OCI-LY1 (cell line): Measurements from ENCODE around the gene PIAS1.

Source experiments
- H2AFZ ChIP-seq: fragments of 200-600 bp; sonication (generic), shearing (Covaris generic); 2 replicates; pipeline ENCODE4 v1.6.0; 2014; ENCODE audit warnings: antibody characterized with exemption, mild to moderate bottlenecking, low read length
- H3F3A ChIP-seq: fragments of 200-600 bp; sonication (generic), shearing (Covaris generic); 2 replicates; pipeline ENCODE4 v1.6.0; 2014; ENCODE audit warnings: mild to moderate bottlenecking, antibody characterized with exemption, low read length, moderate library complexity; ENCODE audit not compliant: insufficient read depth
- H3K27ac ChIP-seq: fragments of 200-600 bp; sonication (generic); 2 replicates; pipeline ENCODE4 v1.5.1; 2014; ENCODE audit warnings: low read length, mixed run types, mild to moderate bottlenecking, low read depth; ENCODE audit not compliant: poor library complexity, severe bottlenecking
- H3K27me3 ChIP-seq: fragments of 200-600 bp; sonication (generic); 2 replicates; pipeline ENCODE4 v1.6.0; 2014; ENCODE audit warnings: antibody characterized with exemption, mild to moderate bottlenecking, low read length, moderate library complexity; ENCODE audit not compliant: insufficient read depth
- H3K36me3 ChIP-seq: fragments of 200-600 bp; sonication (generic); 2 replicates; pipeline ENCODE4 v1.6.1; 2014; ENCODE audit warnings: mild to moderate bottlenecking, antibody characterized with exemption, low read length, moderate library complexity, mixed read lengths; ENCODE audit not compliant: insufficient read depth
- H3K4me1 ChIP-seq: fragments of 200-600 bp; sonication (generic); 2 replicates; pipeline ENCODE4 v1.5.1; 2014; ENCODE audit warnings: mild to moderate bottlenecking, low read length, moderate library complexity; ENCODE audit not compliant: insufficient read depth, severe bottlenecking
- H3K4me2 ChIP-seq: fragments of 200-600 bp; sonication (generic), shearing (Covaris generic); 2 replicates; pipeline ENCODE4 v1.6.1; 2014; ENCODE audit warnings: low read length
- H3K4me3 ChIP-seq: fragments of 200-600 bp; sonication (generic); 2 replicates; pipeline ENCODE4 v1.5.1; 2014; ENCODE audit warnings: low read length, low read depth, mild to moderate bottlenecking, mixed read lengths; ENCODE audit not compliant: poor library complexity, severe bottlenecking
- H3K79me2 ChIP-seq: fragments of 200-600 bp; shearing (Covaris generic); 2 replicates; pipeline ENCODE4 v1.6.1; 2016; ENCODE audit warnings: mixed run types, low read length, mixed read lengths; ENCODE audit not compliant: insufficient read depth
- H3K9ac ChIP-seq: fragments of 200-600 bp; sonication (generic), shearing (Covaris generic); 2 replicates; pipeline ENCODE4 v1.6.1; 2014; ENCODE audit warnings: mild to moderate bottlenecking, low read length, mixed read lengths
- H3K9me2 ChIP-seq: fragments of 200-600 bp; sonication (generic), shearing (Covaris generic); 2 replicates; pipeline ENCODE4 v1.6.1; 2014; ENCODE audit warnings: low read depth, mild to moderate bottlenecking, low read length, mixed read lengths
- H3K9me3 ChIP-seq: fragments of 200-600 bp; shearing (Covaris generic); 2 replicates; pipeline ENCODE4 v1.6.1; 2014; ENCODE audit warnings: low read length, mixed read lengths
- H4K20me1 ChIP-seq: fragments of 200-600 bp; sonication (generic), shearing (Covaris generic); 2 replicates; pipeline ENCODE4 v1.6.0; 2016; ENCODE audit warnings: mild to moderate bottlenecking, low read length; ENCODE audit not compliant: insufficient read depth
- EZH2 ChIP-seq: fragments of 200-600 bp; sonication (generic), shearing (Covaris generic); IDR thresholded peaks from 2 replicates; pipeline ENCODE4 v1.8.0; 2017; ENCODE audit warnings: borderline replicate concordance, mixed run types, mild to moderate bottlenecking, antibody characterized with exemption, low read length, moderate library complexity, mixed read lengths
- TF ChIP-seq, protein P1 (sequence below): fragments of 200-600 bp; sonication (generic), shearing (Covaris generic); IDR thresholded peaks from 2 replicates; pipeline ENCODE4 v1.5.1; 2017; ENCODE audit warnings: mild to moderate bottlenecking, antibody characterized with exemption, low read length, moderate library complexity, mixed read lengths

The PIAS1 gene

DNA sequence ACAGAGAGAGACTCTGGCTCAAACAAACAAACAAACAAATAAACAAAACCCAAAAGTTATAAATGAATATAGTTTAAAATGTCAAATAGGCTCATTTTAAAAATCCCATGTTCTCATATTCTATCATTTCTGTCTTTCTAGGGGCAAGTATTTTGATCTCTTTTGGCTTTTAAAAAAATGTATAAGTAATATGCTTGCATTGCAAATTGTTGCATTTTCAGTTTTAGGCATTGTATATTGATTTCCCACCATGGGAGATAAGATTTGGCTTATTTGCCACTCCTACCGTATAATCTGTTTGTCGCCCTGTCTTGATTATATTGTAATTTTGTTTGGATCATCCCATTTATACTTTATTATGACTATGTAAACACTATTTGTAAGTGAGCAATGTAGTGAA is 70.6 kb downstream of the PIAS1 start:
- no peaks in the 10 kb centered on the region for H3K4me1 ChIP-seq
- H3K4me2 ChIP-seq, result no peak overlapping the region
- H2AFZ ChIP-seq, result no peak overlapping the region
- H3K27me3 ChIP-seq, result no peaks in the 10 kb centered on the region
- H3F3A ChIP-seq, result no peaks in the 10 kb centered on the region
- no peaks in the 10 kb centered on the region for H3K9me3 ChIP-seq
- no peaks in the 10 kb centered on the region for H4K20me1 ChIP-seq
- H3K9me2 ChIP-seq, result no peaks in the 10 kb centered on the region
- peaks cover 71% of the 10 kb centered on the region for H3K79me2 ChIP-seq
- no peak overlapping the region for H3K27ac ChIP-seq
- no peak overlapping the region for H3K4me3 ChIP-seq
- TF ChIP-seq, protein P1, sequence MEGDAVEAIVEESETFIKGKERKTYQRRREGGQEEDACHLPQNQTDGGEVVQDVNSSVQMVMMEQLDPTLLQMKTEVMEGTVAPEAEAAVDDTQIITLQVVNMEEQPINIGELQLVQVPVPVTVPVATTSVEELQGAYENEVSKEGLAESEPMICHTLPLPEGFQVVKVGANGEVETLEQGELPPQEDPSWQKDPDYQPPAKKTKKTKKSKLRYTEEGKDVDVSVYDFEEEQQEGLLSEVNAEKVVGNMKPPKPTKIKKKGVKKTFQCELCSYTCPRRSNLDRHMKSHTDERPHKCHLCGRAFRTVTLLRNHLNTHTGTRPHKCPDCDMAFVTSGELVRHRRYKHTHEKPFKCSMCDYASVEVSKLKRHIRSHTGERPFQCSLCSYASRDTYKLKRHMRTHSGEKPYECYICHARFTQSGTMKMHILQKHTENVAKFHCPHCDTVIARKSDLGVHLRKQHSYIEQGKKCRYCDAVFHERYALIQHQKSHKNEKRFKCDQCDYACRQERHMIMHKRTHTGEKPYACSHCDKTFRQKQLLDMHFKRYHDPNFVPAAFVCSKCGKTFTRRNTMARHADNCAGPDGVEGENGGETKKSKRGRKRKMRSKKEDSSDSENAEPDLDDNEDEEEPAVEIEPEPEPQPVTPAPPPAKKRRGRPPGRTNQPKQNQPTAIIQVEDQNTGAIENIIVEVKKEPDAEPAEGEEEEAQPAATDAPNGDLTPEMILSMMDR, result no peak
- no peak for TF ChIP-seq EZH2
- no peak overlapping the region for H3K9ac ChIP-seq
- H3K36me3 ChIP-seq, result peaks cover 14% of the 10 kb centered on the region

DNA sequence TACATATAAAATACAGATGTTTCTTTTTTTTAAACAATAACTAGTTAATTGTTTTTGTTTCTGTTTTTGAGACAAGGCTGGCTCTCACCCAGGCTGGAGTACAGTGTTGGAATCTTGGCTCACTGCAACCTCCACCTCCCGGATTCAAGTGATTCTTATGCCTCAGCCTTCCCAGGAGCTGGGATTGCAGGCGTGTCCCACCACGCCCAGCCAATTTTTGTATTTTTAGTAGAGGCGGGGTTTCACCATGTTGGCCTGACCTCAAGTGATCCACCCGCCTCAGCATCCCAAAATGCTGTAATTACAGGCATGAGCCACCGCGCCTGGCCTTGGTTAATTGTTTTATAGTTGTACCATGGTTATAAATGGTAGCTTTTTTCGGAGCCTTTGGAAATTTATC is 72.3 kb downstream of the PIAS1 start:
- no peak overlapping the region for H2AFZ ChIP-seq
- H3K9ac ChIP-seq, result no peak overlapping the region
- H3K27me3 ChIP-seq, result no peaks in the 10 kb centered on the region
- H3K4me2 ChIP-seq, result no peak overlapping the region
- no peak overlapping the region for H3K27ac ChIP-seq
- TF ChIP-seq, protein P1, result no peak
- no peak for TF ChIP-seq EZH2
- H3K9me2 ChIP-seq, result no peaks in the 10 kb centered on the region
- H3K4me3 ChIP-seq, result no peak overlapping the region
- no peaks in the 10 kb centered on the region for H4K20me1 ChIP-seq
- no peaks in the 10 kb centered on the region for H3F3A ChIP-seq
- no peaks in the 10 kb centered on the region for H3K4me1 ChIP-seq
- H3K79me2 ChIP-seq, result peaks cover 70% of the 10 kb centered on the region
- H3K36me3 ChIP-seq, result peaks cover 9% of the 10 kb centered on the region
- H3K9me3 ChIP-seq, result no peaks in the 10 kb centered on the region

DNA sequence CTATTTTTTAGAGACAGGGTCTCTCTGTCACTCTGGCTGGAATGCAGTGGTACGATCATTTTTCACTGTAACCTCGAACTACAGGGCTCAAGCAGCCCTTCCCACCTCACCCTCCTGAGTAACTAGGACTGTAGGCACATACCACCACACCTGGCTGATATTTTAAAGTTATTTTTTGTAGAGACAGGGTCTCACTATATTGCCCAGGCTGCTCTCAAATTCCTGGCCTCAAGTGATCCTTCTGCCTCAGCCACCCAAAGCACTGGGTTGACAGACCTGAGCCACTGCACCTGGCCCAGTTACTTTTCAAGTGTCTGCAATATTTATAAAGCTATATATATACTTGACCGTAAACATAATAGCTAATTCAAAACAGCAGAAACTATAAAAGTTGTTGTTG is 75.0 kb downstream of the PIAS1 start:
- H3K9me2 ChIP-seq, result no peaks in the 10 kb centered on the region
- no peaks in the 10 kb centered on the region for H3K27me3 ChIP-seq
- no peaks in the 10 kb centered on the region; the same call in 1 of the 2 replicates for H3K36me3 ChIP-seq
- H3K4me2 ChIP-seq, result no peak overlapping the region
- TF ChIP-seq EZH2, result no peak
- TF ChIP-seq, protein P1, result no peak
- no peak overlapping the region for H3K9ac ChIP-seq
- no peaks in the 10 kb centered on the region for H3F3A ChIP-seq
- H4K20me1 ChIP-seq, result no peaks in the 10 kb centered on the region
- no peak overlapping the region for H2AFZ ChIP-seq
- no peaks in the 10 kb centered on the region for H3K9me3 ChIP-seq
- no peaks in the 10 kb centered on the region for H3K4me1 ChIP-seq
- no peak overlapping the region for H3K4me3 ChIP-seq
- no peak overlapping the region for H3K27ac ChIP-seq
- peaks cover 66% of the 10 kb centered on the region for H3K79me2 ChIP-seq
